MCF 10A (cell line): Measurements from ENCODE around the gene TSPAN11. TPM values are rescaled to one million over a fixed set of nuclear protein-coding genes. Genes with fewer than 3 reads are reported as not detected.

Experiments used
- BruUV-seq: library from RNA; stranded (reverse); fragments of 400-500 nt; replicated peaks from 2 replicates; lab custom pipeline; 2021; lab: Mats Ljungman, UMichigan
- CTCF ChIA-PET: fragments of 300-600 bp; sonication (Branson Sonifier 250); formaldehyde crosslinking; extraction: SDS; loops from one replicate; lab custom pipeline; 2021; ENCODE audit warnings: antibody characterized with exemption, inconsistent platforms; lab: Yijun Ruan, JAX
- POLR2A ChIA-PET: fragments of 300-600, 350-650 bp; sonication (Branson Sonifier 250); formaldehyde crosslinking; extraction: SDS; loops from one replicate; lab custom pipeline; 2020; ENCODE audit warnings: antibody characterized with exemption, inconsistent platforms; lab: Yijun Ruan, JAX
- DNase-seq: peaks from one replicate; pipeline ENCODE4 v3.0.0-alpha.2; 2018; ENCODE audit not compliant: unreplicated experiment
- H3K27ac Mint-ChIP-seq: one replicate; pipeline ENCODE4 v1.8.0; 2022; ENCODE audit warnings: mild to moderate bottlenecking, low read depth, mixed read lengths; ENCODE audit not compliant: unreplicated experiment
- H3K27me3 Mint-ChIP-seq: one replicate; pipeline ENCODE4 v1.8.0; 2022; ENCODE audit warnings: mixed read lengths; ENCODE audit not compliant: insufficient read depth, unreplicated experiment
- H3K36me3 Mint-ChIP-seq: one replicate; pipeline ENCODE4 v1.8.0; 2022; ENCODE audit warnings: mild to moderate bottlenecking, moderate library complexity, mixed read lengths; ENCODE audit not compliant: insufficient read depth, unreplicated experiment
- H3K4me1 Mint-ChIP-seq: one replicate; pipeline ENCODE4 v1.8.0; 2022; ENCODE audit warnings: mixed read lengths; ENCODE audit not compliant: insufficient read depth, unreplicated experiment
- H3K4me3 Mint-ChIP-seq: one replicate; pipeline ENCODE4 v1.8.0; 2022; ENCODE audit warnings: mild to moderate bottlenecking, moderate library complexity, mixed read lengths; ENCODE audit not compliant: unreplicated experiment
- H3K9me3 Mint-ChIP-seq: one replicate; pipeline ENCODE4 v1.8.0; 2022; ENCODE audit warnings: mixed read lengths; ENCODE audit not compliant: unreplicated experiment
- intact Hi-C: fragments of 100-400 bp; cut with micrococcal nuclease; formaldehyde crosslinking; loops from 2 replicates; pipeline ENCODE4 v1.14.1; 2022
- total RNA-seq: library from RNA; stranded (reverse); gene quantifications from 2 replicates; pipeline ENCODE4 v1.2.3, GENCODE V29; 2022
- TF ChIP-seq, protein P1 (sequence below): fragments of 200-600 bp; IDR thresholded peaks from one replicate; pipeline ENCODE4 v1.8.0; 2022; ENCODE audit warnings: antibody characterized with exemption, mild to moderate bottlenecking; ENCODE audit not compliant: unreplicated experiment

Gene TSPAN11
- total RNA-seq, 1 experiment from 2014 or later, result not detected

DNA sequence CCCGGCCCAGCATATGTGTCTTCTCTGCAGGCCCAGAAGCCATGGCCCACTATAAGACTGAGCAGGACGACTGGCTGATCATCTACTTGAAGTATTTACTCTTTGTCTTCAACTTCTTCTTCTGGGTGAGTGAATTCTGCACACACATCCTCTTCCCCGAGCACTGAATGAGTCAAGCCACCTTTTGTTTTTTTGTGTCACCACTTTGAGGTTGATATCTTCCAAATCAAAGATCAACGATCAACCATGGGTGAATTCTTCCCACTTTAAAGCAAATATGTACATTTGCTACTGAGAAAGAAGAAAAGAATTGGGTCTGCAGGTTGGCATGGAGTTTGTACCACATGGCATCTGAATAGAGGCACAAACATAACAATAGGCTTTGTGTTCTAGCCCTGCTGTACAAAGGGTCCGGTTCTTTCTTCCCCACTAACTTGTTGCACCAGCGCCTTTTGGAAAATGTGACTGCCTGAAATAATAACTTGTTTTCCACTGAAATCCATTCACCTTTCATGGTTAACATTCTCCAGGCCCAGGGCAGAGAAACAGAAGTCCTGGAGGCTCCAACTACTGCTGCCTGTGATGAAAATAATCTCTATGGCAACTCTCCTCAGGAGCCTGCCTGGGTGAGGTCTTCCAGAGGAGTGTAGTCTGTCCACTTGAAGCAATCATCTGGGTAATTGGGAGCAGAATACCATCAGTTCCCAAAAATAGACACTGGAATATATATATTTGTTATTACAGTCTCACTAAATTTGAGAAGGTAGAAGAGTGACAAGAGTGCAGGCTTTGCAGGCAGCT, 27.6 kb downstream of the TSPAN11 start:
- H3K36me3 Mint-ChIP-seq, result no peaks in the 10 kb centered on the region
- ChIA-PET POLR2A (no interaction called here), CTCF (no interaction called here)
- no peak overlapping the region for H3K27ac Mint-ChIP-seq
- intact Hi-C loops, result no loop called here
- TF ChIP-seq, protein P1, sequence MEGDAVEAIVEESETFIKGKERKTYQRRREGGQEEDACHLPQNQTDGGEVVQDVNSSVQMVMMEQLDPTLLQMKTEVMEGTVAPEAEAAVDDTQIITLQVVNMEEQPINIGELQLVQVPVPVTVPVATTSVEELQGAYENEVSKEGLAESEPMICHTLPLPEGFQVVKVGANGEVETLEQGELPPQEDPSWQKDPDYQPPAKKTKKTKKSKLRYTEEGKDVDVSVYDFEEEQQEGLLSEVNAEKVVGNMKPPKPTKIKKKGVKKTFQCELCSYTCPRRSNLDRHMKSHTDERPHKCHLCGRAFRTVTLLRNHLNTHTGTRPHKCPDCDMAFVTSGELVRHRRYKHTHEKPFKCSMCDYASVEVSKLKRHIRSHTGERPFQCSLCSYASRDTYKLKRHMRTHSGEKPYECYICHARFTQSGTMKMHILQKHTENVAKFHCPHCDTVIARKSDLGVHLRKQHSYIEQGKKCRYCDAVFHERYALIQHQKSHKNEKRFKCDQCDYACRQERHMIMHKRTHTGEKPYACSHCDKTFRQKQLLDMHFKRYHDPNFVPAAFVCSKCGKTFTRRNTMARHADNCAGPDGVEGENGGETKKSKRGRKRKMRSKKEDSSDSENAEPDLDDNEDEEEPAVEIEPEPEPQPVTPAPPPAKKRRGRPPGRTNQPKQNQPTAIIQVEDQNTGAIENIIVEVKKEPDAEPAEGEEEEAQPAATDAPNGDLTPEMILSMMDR, result no peak
- BruUV-seq, result no TSS peak
- no peak for DNase-seq
- peaks cover 22% of the 10 kb centered on the region for H3K27me3 Mint-ChIP-seq
- H3K4me1 Mint-ChIP-seq, result no peaks in the 10 kb centered on the region
- H3K9me3 Mint-ChIP-seq, result no peaks in the 10 kb centered on the region
- H3K4me3 Mint-ChIP-seq, result no peak overlapping the region

DNA sequence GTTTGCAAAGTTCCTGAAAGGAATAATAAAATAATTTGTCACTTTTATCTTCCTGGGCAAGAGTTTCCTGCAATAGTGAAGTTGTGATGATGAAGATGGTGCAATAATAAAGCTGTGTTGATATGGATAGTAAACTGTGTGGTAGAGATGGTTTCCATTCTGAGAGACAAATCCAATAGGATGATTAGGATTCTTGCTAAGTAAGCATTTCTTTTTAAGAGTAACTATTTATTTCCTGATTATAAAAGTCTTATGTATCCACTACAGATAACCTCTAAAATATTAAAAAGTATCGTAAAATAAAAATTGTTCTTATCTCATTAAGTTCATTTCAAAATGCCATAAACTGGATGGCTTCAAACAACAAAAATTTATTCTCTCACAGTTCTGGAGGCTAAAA, 28.7 kb downstream of the TSPAN11 start:
- CTCF ChIA-PET, result no interaction called here
- Mint-ChIP-seq H3K4me3 (no peak overlapping the region), H3K27ac (no peak overlapping the region), H3K4me1 (no peaks in the 10 kb centered on the region), H3K9me3 (no peaks in the 10 kb centered on the region), H3K36me3 (no peaks in the 10 kb centered on the region), H3K27me3 (peaks cover 21% of the 10 kb centered on the region)
- BruUV-seq, result no TSS peak
- DNase-seq, result no peak
- TF ChIP-seq, protein P1, result no peak
- POLR2A ChIA-PET, result no interaction called here
- intact Hi-C loops, result no loop called here

DNA sequence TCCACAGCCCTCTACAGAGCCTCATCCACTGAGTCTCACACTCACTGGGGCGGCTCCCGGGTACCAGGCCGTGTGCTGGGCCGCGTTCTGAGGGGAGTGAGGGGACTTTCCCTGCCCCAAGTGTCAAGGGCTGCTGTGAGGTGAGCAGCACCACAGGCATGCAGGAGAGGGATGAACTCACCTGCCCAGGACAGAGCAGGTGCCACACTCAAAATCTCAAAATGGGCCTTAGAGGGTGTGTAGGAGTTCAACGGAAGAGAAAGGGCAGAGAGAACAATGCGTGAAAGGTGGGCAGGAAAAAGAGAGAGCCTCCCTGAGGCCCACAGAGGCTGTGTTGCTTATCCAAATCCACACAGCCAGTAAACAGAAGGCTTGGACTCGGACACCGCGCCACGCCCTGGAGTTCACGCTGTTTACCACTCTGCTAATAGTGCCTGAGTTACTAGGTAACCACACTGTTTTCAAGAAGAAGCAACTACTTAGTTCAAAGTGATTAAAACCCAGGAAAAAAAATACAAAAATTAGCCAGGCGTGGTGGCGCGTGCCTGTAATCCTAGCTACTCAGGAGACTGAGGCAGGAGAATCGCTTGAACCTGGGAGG, 32.7 kb downstream of the TSPAN11 start:
- POLR2A ChIA-PET, result no interaction called here
- intact Hi-C loops, result no loop called here
- BruUV-seq, result no TSS peak
- no peaks in the 10 kb centered on the region for H3K9me3 Mint-ChIP-seq
- no peaks in the 10 kb centered on the region for H3K36me3 Mint-ChIP-seq
- H3K4me1 Mint-ChIP-seq, result no peaks in the 10 kb centered on the region
- TF ChIP-seq, protein P1, result no peak
- no peak for DNase-seq
- no peak overlapping the region for H3K4me3 Mint-ChIP-seq
- H3K27ac Mint-ChIP-seq, result no peak overlapping the region
- peaks cover 47% of the 10 kb centered on the region for H3K27me3 Mint-ChIP-seq
- CTCF ChIA-PET, result no interaction called here

DNA sequence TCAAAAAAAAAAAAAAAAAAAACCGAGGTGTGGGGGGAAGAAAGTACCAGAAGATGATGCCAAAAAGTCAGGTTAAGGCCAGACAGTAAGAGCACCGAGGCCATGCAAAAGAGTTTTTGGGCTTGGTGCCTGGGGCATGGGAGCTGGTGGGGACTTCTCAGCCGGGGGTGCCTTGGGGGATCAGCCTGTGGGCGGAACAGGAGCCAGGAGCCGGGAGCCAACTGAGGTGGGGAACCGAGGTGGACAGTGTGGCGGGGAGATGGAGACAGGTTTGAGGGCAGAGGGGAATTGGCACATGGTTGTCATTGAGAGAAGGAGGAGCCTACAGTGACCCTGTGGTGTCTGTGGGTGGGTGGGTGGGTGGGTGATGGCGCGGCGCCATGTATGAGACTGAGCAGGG, 33.2 kb downstream of the TSPAN11 start:
- H3K27ac Mint-ChIP-seq, result no peak overlapping the region
- no peaks in the 10 kb centered on the region for H3K9me3 Mint-ChIP-seq
- POLR2A ChIA-PET, result no interaction called here
- no peaks in the 10 kb centered on the region for H3K36me3 Mint-ChIP-seq
- no TSS peak for BruUV-seq
- TF ChIP-seq, protein P1, result no peak
- DNase-seq, result no peak
- no peaks in the 10 kb centered on the region for H3K4me1 Mint-ChIP-seq
- intact Hi-C loops, result no loop called here
- peaks cover 52% of the 10 kb centered on the region for H3K27me3 Mint-ChIP-seq
- H3K4me3 Mint-ChIP-seq, result no peak overlapping the region
- CTCF ChIA-PET, result no interaction called here
